ENCODE results near the gene ODC1. TPM values are rescaled to one million over a fixed set of nuclear protein-coding genes. Genes with fewer than 3 reads are reported as not detected.

ODC1 gene
- total RNA-seq, 4 donors from 2014 or later, result 39.5 to 140 (median 57.6) TPM

DNA sequence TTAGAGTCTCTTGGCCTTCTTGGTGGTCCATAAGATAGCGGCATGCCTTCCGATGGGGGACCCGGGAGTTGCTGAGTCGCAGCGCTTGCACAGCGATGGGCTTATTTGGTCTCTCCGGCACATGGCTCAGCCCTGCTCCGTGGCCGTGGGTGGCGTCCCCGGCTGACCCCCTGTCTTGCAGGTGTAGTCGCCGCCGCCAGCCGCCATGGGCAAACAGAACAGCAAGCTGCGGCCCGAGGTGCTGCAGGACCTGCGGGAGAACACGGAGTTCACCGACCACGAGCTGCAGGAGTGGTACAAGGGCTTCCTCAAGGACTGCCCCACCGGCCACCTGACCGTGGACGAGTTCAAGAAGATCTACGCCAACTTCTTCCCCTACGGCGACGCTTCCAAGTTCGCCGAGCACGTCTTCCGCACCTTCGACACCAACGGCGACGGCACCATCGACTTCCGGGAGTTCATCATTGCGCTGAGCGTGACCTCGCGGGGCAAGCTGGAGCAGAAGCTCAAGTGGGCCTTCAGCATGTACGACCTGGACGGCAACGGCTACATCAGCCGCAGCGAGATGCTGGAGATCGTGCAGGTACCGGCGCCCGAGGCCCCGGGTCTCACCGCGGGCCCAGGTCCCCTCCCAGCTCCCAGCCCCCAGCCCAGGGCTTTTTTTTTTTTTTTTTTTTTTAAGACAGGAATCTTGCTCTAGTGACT, 28.4 kb downstream of the ODC1 start:
- DNase-seq, result no peak
- TF ChIP-seq, protein P1, sequence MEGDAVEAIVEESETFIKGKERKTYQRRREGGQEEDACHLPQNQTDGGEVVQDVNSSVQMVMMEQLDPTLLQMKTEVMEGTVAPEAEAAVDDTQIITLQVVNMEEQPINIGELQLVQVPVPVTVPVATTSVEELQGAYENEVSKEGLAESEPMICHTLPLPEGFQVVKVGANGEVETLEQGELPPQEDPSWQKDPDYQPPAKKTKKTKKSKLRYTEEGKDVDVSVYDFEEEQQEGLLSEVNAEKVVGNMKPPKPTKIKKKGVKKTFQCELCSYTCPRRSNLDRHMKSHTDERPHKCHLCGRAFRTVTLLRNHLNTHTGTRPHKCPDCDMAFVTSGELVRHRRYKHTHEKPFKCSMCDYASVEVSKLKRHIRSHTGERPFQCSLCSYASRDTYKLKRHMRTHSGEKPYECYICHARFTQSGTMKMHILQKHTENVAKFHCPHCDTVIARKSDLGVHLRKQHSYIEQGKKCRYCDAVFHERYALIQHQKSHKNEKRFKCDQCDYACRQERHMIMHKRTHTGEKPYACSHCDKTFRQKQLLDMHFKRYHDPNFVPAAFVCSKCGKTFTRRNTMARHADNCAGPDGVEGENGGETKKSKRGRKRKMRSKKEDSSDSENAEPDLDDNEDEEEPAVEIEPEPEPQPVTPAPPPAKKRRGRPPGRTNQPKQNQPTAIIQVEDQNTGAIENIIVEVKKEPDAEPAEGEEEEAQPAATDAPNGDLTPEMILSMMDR (IDR thresholded peaks at IDR 0.05), result no peak
- TF ChIP-seq POLR2A (IDR thresholded peaks at IDR 0.05), result no peak
- intact Hi-C loops (cut with DNase I; ENCODE audit: low total_unique reads), result loop anchor here (5.0 kb wide), 1 partner anchor 272 kb away; no protein-coding TSS in a partner anchor
- H3K36me3 ChIP-seq, result no peaks in the 10 kb centered on the region
- peaks cover 0 to 8% of the 10 kb centered on the region in 2 donors for H3K4me1 ChIP-seq
- no peak overlapping the region for H3K27ac ChIP-seq
- no peaks in the 10 kb centered on the region for H3K27me3 ChIP-seq
- H3K9me3 ChIP-seq, result no peaks in the 10 kb centered on the region
- H3K4me3 ChIP-seq, result no peak overlapping the region

DNA sequence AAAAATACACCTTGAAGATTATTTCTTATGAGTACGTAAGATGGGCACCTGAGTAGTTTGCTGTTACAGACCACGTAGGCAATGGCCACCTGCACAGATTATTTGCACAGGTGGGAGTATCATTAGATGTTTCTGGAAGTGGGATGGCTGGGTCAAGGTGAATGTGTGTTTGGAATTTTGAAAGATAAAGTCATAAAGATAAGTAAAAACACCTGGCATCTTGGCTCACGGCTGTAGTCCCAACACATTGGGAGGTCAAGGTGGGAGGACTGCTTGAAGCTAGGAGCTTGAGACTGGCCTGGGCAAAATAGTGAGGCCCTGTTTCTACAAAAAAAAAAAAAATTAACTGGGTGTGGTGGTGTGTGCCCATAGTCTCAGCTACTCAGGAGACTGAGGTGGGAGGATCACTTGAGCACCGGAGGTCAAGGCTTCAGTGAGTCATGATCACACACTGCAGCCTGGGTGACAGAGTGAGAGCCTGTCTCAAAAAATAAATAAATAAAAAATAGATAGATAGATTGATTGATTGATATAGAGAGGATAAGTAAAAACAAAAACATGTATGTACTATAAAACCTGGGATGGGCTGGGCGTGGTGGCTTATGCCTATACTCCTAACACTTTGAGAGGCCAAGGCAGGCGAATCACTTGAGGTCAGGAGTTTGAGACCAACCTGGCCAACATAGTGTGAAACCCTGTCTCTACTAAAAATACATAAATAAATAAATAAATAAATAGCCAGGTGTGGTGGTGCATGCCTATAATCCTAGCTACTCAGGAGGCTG, 30.4 kb downstream of the ODC1 start:
- no peak overlapping the region for H3K27ac ChIP-seq
- intact Hi-C loops (cut with DNase I; ENCODE audit: low total_unique reads), result loop anchor here (5.0 kb wide), 1 partner anchor 270 kb away; no protein-coding TSS in a partner anchor
- TF ChIP-seq POLR2A (IDR thresholded peaks at IDR 0.05), result no peak
- TF ChIP-seq, protein P1 (IDR thresholded peaks at IDR 0.05), result no peak
- H3K4me1 ChIP-seq, result peaks cover 0 to under 1% of the 10 kb centered on the region in 2 donors
- H3K36me3 ChIP-seq, result no peaks in the 10 kb centered on the region
- H3K9me3 ChIP-seq, result no peaks in the 10 kb centered on the region
- no peak for DNase-seq
- no peaks in the 10 kb centered on the region for H3K27me3 ChIP-seq
- H3K4me3 ChIP-seq, result no peak overlapping the region

DNA sequence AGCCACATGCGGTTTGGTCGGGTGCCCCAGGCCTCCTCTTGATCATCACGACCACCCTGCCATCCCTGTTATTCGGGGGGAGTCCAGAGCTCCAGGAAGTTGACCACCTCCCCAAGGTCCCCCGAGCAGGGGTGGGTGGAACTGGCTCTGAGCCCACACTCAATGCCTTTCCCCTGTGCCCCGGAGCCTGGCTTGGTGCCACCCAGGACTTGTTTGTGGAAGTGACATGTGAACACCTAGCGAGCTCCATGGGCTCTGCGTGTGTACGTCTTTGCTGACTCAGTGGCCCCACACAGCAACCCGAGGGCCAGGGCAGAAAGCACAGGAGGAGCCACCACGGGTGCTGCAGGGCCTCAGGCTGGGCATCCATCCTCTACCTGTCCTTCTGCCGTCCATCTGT, 32.5 kb downstream of the ODC1 start:
- Histone ChIP-seq H3K27ac (no peak overlapping the region), H3K36me3 (no peaks in the 10 kb centered on the region), H3K4me3 (no peak overlapping the region), H3K9me3 (no peaks in the 10 kb centered on the region), H3K27me3 (no peaks in the 10 kb centered on the region), H3K4me1 (no peaks in the 10 kb centered on the region)
- no peak for DNase-seq
- intact Hi-C loops (cut with DNase I; ENCODE audit: low total_unique reads), result loop anchor here (5.0 kb wide), 1 partner anchor 268 kb away; no protein-coding TSS in a partner anchor
- no peak for TF ChIP-seq POLR2A (IDR thresholded peaks at IDR 0.05)
- TF ChIP-seq, protein P1 (IDR thresholded peaks at IDR 0.05), result no peak

DNA sequence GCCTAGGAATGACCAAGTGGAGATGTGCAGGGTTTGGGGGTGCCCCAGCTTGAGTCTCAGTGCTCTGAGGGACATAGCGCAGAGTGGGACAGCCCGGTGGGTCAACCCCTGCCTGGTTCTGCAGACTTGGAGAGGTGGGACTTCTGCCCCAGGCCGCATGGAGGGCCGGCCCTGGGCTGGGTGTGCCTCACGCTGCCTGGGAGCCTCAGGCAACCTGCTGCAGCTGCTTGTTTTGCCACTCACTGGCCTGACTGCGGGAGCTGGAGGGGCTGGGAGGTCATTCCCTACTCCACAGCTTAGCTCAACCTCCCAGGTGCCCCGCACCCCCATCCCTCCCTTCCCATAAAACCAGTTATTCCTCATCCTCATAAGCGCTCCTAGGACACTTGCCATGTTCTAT, 33.1 kb downstream of the ODC1 start:
- H3K27ac ChIP-seq, result no peak overlapping the region
- no peaks in the 10 kb centered on the region for H3K9me3 ChIP-seq
- H3K36me3 ChIP-seq, result no peaks in the 10 kb centered on the region
- TF ChIP-seq, protein P1 (IDR thresholded peaks at IDR 0.05), result no peak
- TF ChIP-seq POLR2A (IDR thresholded peaks at IDR 0.05), result no peak
- no peaks in the 10 kb centered on the region for H3K4me1 ChIP-seq
- H3K4me3 ChIP-seq, result no peak overlapping the region
- DNase-seq, result no peak
- no peaks in the 10 kb centered on the region for H3K27me3 ChIP-seq
- intact Hi-C loops (cut with DNase I; ENCODE audit: low total_unique reads), result loop anchor here (5.0 kb wide), 1 partner anchor 268 kb away; no protein-coding TSS in a partner anchor

DNA sequence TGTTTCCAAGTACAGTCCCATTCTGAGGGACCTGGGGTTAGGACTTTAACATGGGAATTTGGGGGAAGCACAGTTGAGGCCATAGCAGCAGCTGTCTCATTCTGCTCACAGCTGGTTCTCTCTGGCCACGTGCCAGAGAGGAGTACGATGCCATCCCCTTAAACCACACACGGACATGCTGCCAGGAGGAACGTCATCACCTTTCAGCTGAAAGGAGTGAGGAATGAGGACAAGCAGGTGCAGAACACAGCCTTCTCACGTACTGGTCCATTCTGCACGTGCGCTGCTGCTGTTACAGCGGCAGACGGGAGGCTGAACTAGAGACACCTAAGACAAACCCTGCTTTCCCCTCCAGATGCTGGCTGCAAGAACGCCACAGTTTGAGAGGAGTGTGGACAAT, 33.5 kb downstream of the ODC1 start:
- Histone ChIP-seq H3K4me1 (no peaks in the 10 kb centered on the region), H3K9me3 (no peaks in the 10 kb centered on the region), H3K36me3 (no peaks in the 10 kb centered on the region), H3K4me3 (no peak overlapping the region), H3K27me3 (no peaks in the 10 kb centered on the region), H3K27ac (no peak overlapping the region)
- DNase-seq, result no peak
- no peak for TF ChIP-seq POLR2A (IDR thresholded peaks at IDR 0.05)
- TF ChIP-seq, protein P1 (IDR thresholded peaks at IDR 0.05), result no peak
- intact Hi-C loops (cut with DNase I; ENCODE audit: low total_unique reads), result no loop called here

All from uterus (tissue), 4 donors.